SK-N-MC (cell line): Measurements from ENCODE around the gene STK32A.

Experiments
- EZH2 ChIP-seq: fragments of 200-600 bp; sonication (generic); IDR thresholded peaks from one replicate; pipeline ENCODE4 v1.6.1; 2017; ENCODE audit warnings: antibody characterized with exemption
- FOXP2 ChIP-seq: optimal IDR thresholded peaks from 2 replicates; pipeline ENCODE3; 2011; ENCODE audit warnings: mild to moderate bottlenecking, moderate library complexity; ENCODE audit not compliant: insufficient read depth; ENCODE audit errors: extremely low read length, control extremely low read depth
- POLR2AphosphoS5 ChIP-seq: IDR thresholded peaks from 2 replicates; pipeline ENCODE4 v1.6.1; 2012; ENCODE audit warnings: mild to moderate bottlenecking, low read depth, low read length, borderline replicate concordance

DNA sequence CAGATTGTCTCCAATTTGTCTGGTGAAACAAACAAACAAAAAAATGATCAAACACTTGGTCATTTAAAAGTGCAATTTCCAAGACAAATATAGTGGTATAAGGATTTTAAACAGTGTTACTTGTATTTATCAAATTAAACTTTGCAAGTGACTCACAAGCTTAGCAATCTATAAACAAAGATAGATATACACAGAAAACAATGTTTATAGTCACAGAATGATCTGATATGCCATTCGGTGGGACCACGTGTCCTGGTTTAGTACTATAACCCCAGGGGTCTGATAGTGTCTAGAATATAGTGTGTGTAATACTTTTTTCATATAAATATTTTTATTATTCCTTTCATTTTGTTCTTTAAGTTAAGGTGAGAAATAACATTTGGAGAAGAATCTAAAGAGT lies 183.8 kb downstream of the STK32A start:
- TF ChIP-seq EZH2 (no peak), POLR2AphosphoS5 (no peak), FOXP2 (no peak)
